ENCODE measurements around the gene NBPF1. TPM values are rescaled to one million over a fixed set of nuclear protein-coding genes. Genes with fewer than 3 reads are reported as not detected.
"Not testable (repeated sequence)": the region's sequence is repeated elsewhere in the genome, so short reads cannot be mapped to it uniquely, and the experiment has no call there.

NBPF1 gene
- total and polyA plus RNA-seq, 2 donors (not counting 3 experiments of a cell fraction or from before 2014, with no cell fraction given): 23.0 to 58.4 TPM

DNA sequence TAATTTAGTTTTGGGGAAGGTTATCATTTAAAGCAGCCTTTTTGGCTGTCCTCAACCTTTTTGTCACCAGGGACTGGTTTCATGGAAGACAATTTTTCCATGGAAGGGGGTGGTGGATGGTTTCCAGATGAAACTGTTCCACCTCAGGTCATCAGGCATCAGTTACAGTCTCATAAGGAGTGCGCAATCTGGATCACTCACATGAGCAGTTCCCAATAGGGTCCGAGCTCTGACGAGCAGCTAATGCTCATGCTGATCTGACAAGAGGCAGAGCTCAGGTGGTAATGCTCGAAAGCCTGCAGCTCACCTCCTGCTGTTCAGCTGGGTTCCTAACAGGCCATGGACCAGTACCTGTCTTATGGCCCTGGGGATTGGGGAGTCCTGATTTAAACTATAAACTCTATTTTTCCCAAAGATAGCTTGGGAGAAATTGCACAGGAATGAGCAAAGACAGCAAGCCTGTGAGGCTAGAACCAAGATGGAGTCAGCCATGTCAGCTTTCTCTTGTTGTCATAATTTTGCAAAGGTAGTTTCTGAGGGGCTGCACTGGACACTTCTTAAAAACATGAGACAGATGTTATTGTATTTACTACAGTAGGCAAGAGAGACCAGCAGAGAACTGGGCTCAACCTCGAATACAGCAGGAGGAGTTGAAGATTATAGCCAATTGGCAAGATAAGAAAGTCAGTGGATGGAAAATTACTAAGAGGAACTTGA lies 96.5 kb downstream of the NBPF1 start:
- H3K27me3 ChIP-seq (ENCODE audit: control insufficient read depth in 2 of 2, insufficient read depth in 2 of 2, low read length in 2 of 2): peaks cover 9 to 14% of the 10 kb centered on the region in 2 experiments
- H3K9me3 ChIP-seq (replicated peaks; ENCODE audit: control insufficient read depth, insufficient read depth, low read length); POLR2A ChIA-PET; intact Hi-C loops (cut with micrococcal nuclease); H3K9ac ChIP-seq (replicated peaks; ENCODE audit: extremely low read depth, insufficient read depth, low read length); H3K9me1 ChIP-seq (replicated peaks; ENCODE audit: control insufficient read depth, extremely low read depth, insufficient read depth, low read length); DNase-seq (ENCODE audit: low read depth, low spot score); H3K79me2 ChIP-seq (ENCODE audit: control insufficient read depth, insufficient read depth, low read length); H3K4me3 ChIP-seq (replicated peaks in 1 of 3; ENCODE audit: insufficient read depth in 1 of 3, low read depth in 1 of 3, low read length in 3 of 3); H3K36me3 ChIP-seq (ENCODE audit: control insufficient read depth in 2 of 2, extremely low read depth in 1 of 2, insufficient read depth in 2 of 2, low read length in 2 of 2); FAIRE-seq; H4K20me1 ChIP-seq (replicated peaks; ENCODE audit: control insufficient read depth, extremely low read depth, insufficient read depth, low read length); H2AFZ ChIP-seq (ENCODE audit: low read depth, low read length); dilution Hi-C loops (cut with MboI; ENCODE audit: extremely low pct_ligation_motif_present, low sequenced_read_pairs); H3K4me2 ChIP-seq (ENCODE audit: insufficient read depth, low read length); H3K27ac ChIP-seq (ENCODE audit: insufficient read depth, low read depth, low read length); BruUV-seq (replicated peaks); H3K4me1 ChIP-seq (ENCODE audit: control insufficient read depth, extremely low read depth, insufficient read depth, low read length): not testable (repeated sequence)
- CTCF ChIA-PET: interaction anchor here (1.9 kb wide), 1 partner anchor 104 kb away, joined by 5 read pairs; no protein-coding TSS in a partner anchor

DNA sequence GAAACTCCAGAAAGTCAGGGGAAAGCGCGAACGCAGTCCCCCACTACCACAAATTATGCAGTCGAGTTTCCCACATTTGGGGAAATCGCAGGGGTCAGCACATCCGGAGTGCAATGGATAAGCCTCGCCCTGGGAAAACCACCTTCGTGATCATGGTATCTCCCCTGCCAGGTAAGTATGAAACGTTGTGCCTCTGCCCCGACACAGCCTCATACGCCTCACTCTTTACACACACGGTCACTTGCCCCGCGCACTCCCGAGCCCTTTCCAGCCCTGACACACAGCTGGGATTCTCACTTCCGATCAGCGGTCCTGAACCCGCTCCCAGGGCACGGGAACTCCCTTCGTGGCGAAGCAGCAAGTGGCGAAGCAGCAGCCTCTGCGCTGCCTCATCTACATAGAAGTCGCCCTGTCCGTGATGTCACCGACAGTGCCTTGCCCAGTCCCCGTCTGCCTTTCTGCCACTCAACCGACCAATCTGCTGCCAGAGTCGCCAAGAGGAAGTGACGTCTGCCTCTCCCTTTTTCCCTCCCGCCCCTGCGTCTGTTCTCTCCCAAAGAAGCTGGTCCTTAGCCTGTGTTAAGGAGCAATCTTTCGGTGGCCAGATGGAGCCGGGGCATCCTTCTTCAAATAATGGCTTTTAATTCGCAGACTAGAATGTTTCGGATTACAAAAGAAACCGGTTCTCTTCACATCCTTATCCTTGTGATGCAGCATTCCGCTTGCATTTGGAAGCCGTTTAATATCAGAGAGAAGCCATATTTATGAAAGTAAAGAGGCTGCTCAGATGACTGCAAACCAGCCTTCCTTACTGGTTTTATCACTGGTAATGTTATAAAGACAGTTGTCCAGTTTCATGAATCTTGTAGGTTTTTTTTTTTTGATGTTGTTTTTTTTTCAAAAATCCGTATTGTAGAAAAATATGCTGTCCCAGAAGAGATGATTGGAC lies 99.0 kb downstream of the NBPF1 start, which contains the start of gene RNU1-1:
Gene RNU1-1, minus strand, starts transcription at position 179 of the 949 bp plus-strand sequence.
- Histone ChIP-seq H3K9ac (replicated peaks; ENCODE audit: extremely low read depth, insufficient read depth, low read length) (peak within 1 kb of the TSS; percentile 95), H2AFZ (ENCODE audit: low read depth, low read length) (peak within 1 kb of the TSS; percentile 79), H3K27ac (ENCODE audit: insufficient read depth, low read depth, low read length) (peak within 1 kb of the TSS; percentile 96), H3K4me2 (ENCODE audit: insufficient read depth, low read length) (peak within 1 kb of the TSS; percentile 67), H3K4me3 (replicated peaks in 1 of 3; ENCODE audit: insufficient read depth in 1 of 3, low read depth in 1 of 3, low read length in 3 of 3) (peak within 1 kb of the TSS in 2 of 3 experiments; percentile 5 to 28)
- dilution Hi-C loops (cut with MboI; ENCODE audit: extremely low pct_ligation_motif_present, low sequenced_read_pairs); H3K79me2 ChIP-seq (ENCODE audit: control insufficient read depth, insufficient read depth, low read length); H3K27me3 ChIP-seq (ENCODE audit: control insufficient read depth in 2 of 2, insufficient read depth in 2 of 2, low read length in 2 of 2); FAIRE-seq; H3K9me3 ChIP-seq (replicated peaks; ENCODE audit: control insufficient read depth, insufficient read depth, low read length); H3K36me3 ChIP-seq (ENCODE audit: control insufficient read depth in 2 of 2, extremely low read depth in 1 of 2, insufficient read depth in 2 of 2, low read length in 2 of 2); CTCF ChIA-PET; H4K20me1 ChIP-seq (replicated peaks; ENCODE audit: control insufficient read depth, extremely low read depth, insufficient read depth, low read length); H3K4me1 ChIP-seq (ENCODE audit: control insufficient read depth, extremely low read depth, insufficient read depth, low read length); H3K9me1 ChIP-seq (replicated peaks; ENCODE audit: control insufficient read depth, extremely low read depth, insufficient read depth, low read length): not testable (repeated sequence)
- POLR2A ChIA-PET: interaction anchor here (0.7 to 1.1 kb wide), 3 partner anchors 15 to 382 kb away, joined by 3 to 6 read pairs (median 3); partner anchors contain the start of genes NECAP2 and RNU1-2
- peak; percentile 80 for DNase-seq (ENCODE audit: low read depth, low spot score)
- TF ChIP-seq POLR2AphosphoS5 (IDR thresholded peaks at IDR 0.05; ENCODE audit: insufficient read depth, low read depth, low read length) (peak; percentile 56), POLR2A (IDR thresholded peaks at IDR 0.05; ENCODE audit: low read depth, low read length) (peak; percentile 73)
- TSS peak; percentile 95 for BruUV-seq (replicated peaks)
- intact Hi-C loops (cut with micrococcal nuclease): loop anchor here (2.0 to 5.0 kb wide), 2 partner anchors 142 to 390 kb away; no protein-coding TSS in a partner anchor
